Astrocyte (in vitro differentiated cells and primary cell): ENCODE data around the gene SAMHD1. TPM values are rescaled to one million over a fixed set of nuclear protein-coding genes. Genes with fewer than 3 reads are reported as not detected.
"Not testable (repeated sequence)": the region's sequence is repeated elsewhere in the genome, so short reads cannot be mapped to it uniquely, and the experiment has no call there.

ENCODE experiments used
- DNase-seq: peaks from one replicate; pipeline ENCODE4 v3.0.0-alpha.2; 2010; ENCODE audit warnings: low read depth
- FAIRE-seq: peaks from 2 replicates; lab custom pipeline; 2011; peaks lifted over from hg19 to GRCh38; lab: Jason Lieb, UNC
- H2AFZ ChIP-seq: 2 replicates; pipeline ENCODE4 v1.6.0; 2012; ENCODE audit warnings: low read depth, low read length, inconsistent platforms
- H3K27ac ChIP-seq: 2 replicates; pipeline ENCODE4 v1.5.1; 2011; ENCODE audit warnings: low read depth, low read length, inconsistent platforms
- H3K27me3 ChIP-seq: 2 replicates; pipeline ENCODE4 v1.6.0; 2011; ENCODE audit warnings: low read length, inconsistent platforms; ENCODE audit not compliant: insufficient read depth
- H3K36me3 ChIP-seq: 2 replicates; pipeline ENCODE4 v1.5.1; 2011; ENCODE audit warnings: low read length, inconsistent platforms; ENCODE audit not compliant: insufficient read depth
- H3K4me1 ChIP-seq: 2 replicates; pipeline ENCODE4 v1.5.1; 2011; ENCODE audit warnings: low read length, inconsistent platforms; ENCODE audit not compliant: insufficient read depth
- H3K4me2 ChIP-seq: 2 replicates; pipeline ENCODE4 v1.6.0; 2012; ENCODE audit warnings: low read length, inconsistent platforms
- H3K4me3 ChIP-seq: 2 replicates; pipeline ENCODE4 v1.5.1; 2011; ENCODE audit warnings: low read depth, mild to moderate bottlenecking, low read length, inconsistent platforms; ENCODE audit not compliant: insufficient read depth
- H3K79me2 ChIP-seq: 2 replicates; pipeline ENCODE4 v1.6.0; 2012; ENCODE audit warnings: mild to moderate bottlenecking, low read length, inconsistent platforms; ENCODE audit not compliant: insufficient read depth
- H3K9ac ChIP-seq: 2 replicates; pipeline ENCODE4 v1.6.0; 2012; ENCODE audit warnings: mild to moderate bottlenecking, low read length, inconsistent platforms
- H3K9me3 ChIP-seq: 2 replicates; pipeline ENCODE4 v1.5.1; 2012; ENCODE audit warnings: low read depth, mild to moderate bottlenecking, low read length, inconsistent platforms; ENCODE audit not compliant: insufficient read depth
- H4K20me1 ChIP-seq: 2 replicates; pipeline ENCODE4 v1.6.0; 2012; ENCODE audit warnings: low read length, inconsistent platforms; ENCODE audit not compliant: insufficient read depth
- H3K27ac Mint-ChIP-seq: one replicate; pipeline ENCODE4 v1.8.0; 2021; ENCODE audit warnings: mild to moderate bottlenecking, mixed read lengths; ENCODE audit not compliant: unreplicated experiment
- H3K27me3 Mint-ChIP-seq: one replicate; pipeline ENCODE4 v1.8.0; 2021; ENCODE audit warnings: low read depth, mixed read lengths; ENCODE audit not compliant: unreplicated experiment
- H3K36me3 Mint-ChIP-seq: one replicate; pipeline ENCODE4 v1.8.0; 2021; ENCODE audit warnings: low read depth, mixed read lengths; ENCODE audit not compliant: unreplicated experiment
- H3K4me1 Mint-ChIP-seq: one replicate; pipeline ENCODE4 v1.8.0; 2021; ENCODE audit warnings: low read depth, mixed read lengths; ENCODE audit not compliant: unreplicated experiment
- H3K4me3 Mint-ChIP-seq: one replicate; pipeline ENCODE4 v1.8.0; 2021; ENCODE audit warnings: mild to moderate bottlenecking, moderate library complexity, mixed read lengths; ENCODE audit not compliant: unreplicated experiment
- H3K9me3 Mint-ChIP-seq: one replicate; pipeline ENCODE4 v1.8.0; 2021; ENCODE audit warnings: mild to moderate bottlenecking, mixed read lengths; ENCODE audit not compliant: unreplicated experiment
- EZH2 ChIP-seq: IDR thresholded peaks from 2 replicates; pipeline ENCODE4 v1.6.1; 2012; ENCODE audit warnings: mild to moderate bottlenecking, low read length, inconsistent platforms; ENCODE audit not compliant: insufficient read depth
- total RNA-seq: library from RNA; stranded (reverse); gene quantifications from 2 replicates; pipeline ENCODE4 v1.2.1, GENCODE V29; 2021
- TF ChIP-seq, protein P1 (sequence below): IDR thresholded peaks from 2 replicates; pipeline ENCODE4 v1.5.1; 2011; ENCODE audit warnings: low read depth, mild to moderate bottlenecking, inconsistent platforms, low read length, moderate library complexity; ENCODE audit not compliant: insufficient read depth

Gene SAMHD1
- total RNA-seq, 1 donor from 2014 or later = 99.7 TPM

GRCh38 chr20:36847009-36847709, 104.3 kb downstream of the SAMHD1 start:
- no peaks in the 10 kb centered on the region for H3K27me3 ChIP-seq
- FAIRE-seq (no peak), DNase-seq (peak; percentile 91)
- H3K4me1 ChIP-seq = peaks cover 50% of the 10 kb centered on the region
- Mint-ChIP-seq H3K36me3 (peaks cover 8% of the 10 kb centered on the region), H3K27ac (peak overlapping the region; percentile 87), H3K4me3 (peak overlapping the region; percentile 54), H3K27me3 (no peaks in the 10 kb centered on the region), H3K4me1 (peaks cover 23% of the 10 kb centered on the region), H3K9me3 (no peaks in the 10 kb centered on the region)
- no peak overlapping the region for H3K4me3 ChIP-seq
- TF ChIP-seq, protein P1, sequence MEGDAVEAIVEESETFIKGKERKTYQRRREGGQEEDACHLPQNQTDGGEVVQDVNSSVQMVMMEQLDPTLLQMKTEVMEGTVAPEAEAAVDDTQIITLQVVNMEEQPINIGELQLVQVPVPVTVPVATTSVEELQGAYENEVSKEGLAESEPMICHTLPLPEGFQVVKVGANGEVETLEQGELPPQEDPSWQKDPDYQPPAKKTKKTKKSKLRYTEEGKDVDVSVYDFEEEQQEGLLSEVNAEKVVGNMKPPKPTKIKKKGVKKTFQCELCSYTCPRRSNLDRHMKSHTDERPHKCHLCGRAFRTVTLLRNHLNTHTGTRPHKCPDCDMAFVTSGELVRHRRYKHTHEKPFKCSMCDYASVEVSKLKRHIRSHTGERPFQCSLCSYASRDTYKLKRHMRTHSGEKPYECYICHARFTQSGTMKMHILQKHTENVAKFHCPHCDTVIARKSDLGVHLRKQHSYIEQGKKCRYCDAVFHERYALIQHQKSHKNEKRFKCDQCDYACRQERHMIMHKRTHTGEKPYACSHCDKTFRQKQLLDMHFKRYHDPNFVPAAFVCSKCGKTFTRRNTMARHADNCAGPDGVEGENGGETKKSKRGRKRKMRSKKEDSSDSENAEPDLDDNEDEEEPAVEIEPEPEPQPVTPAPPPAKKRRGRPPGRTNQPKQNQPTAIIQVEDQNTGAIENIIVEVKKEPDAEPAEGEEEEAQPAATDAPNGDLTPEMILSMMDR = no peak
- peak overlapping the region; percentile 88 for H3K27ac ChIP-seq
- no peak overlapping the region for H2AFZ ChIP-seq
- peaks cover 7% of the 10 kb centered on the region for H4K20me1 ChIP-seq
- H3K36me3 ChIP-seq = no peaks in the 10 kb centered on the region
- peak overlapping the region; percentile 63 for H3K9ac ChIP-seq
- H3K4me2 ChIP-seq = peak overlapping the region; percentile 1
- no peaks in the 10 kb centered on the region for H3K9me3 ChIP-seq
- H3K79me2 ChIP-seq = peaks cover 81% of the 10 kb centered on the region

GRCh38 chr20:36845288-36845971, 106.1 kb downstream of the SAMHD1 start:
- peak overlapping the region; percentile 31 for H3K27ac ChIP-seq
- peak overlapping the region; percentile 7 for H3K4me2 ChIP-seq
- no peaks in the 10 kb centered on the region for H3K9me3 ChIP-seq
- H3K79me2 ChIP-seq = peaks cover 75% of the 10 kb centered on the region
- no peak for FAIRE-seq
- Mint-ChIP-seq H3K27me3 (no peaks in the 10 kb centered on the region), H3K4me3 (no peak overlapping the region), H3K4me1 (peaks cover 27% of the 10 kb centered on the region), H3K36me3 (no peaks in the 10 kb centered on the region), H3K9me3 (no peaks in the 10 kb centered on the region), H3K27ac (no peak overlapping the region)
- no peak for TF ChIP-seq EZH2
- TF ChIP-seq, protein P1 = no peak
- no peaks in the 10 kb centered on the region for H3K27me3 ChIP-seq
- peak overlapping the region; percentile 12 for H2AFZ ChIP-seq
- peak overlapping the region; percentile 5 for H3K9ac ChIP-seq
- H3K36me3 ChIP-seq = no peaks in the 10 kb centered on the region
- H3K4me3 ChIP-seq = no peak overlapping the region
- peaks cover 6% of the 10 kb centered on the region for H4K20me1 ChIP-seq
- H3K4me1 ChIP-seq = peaks cover 57% of the 10 kb centered on the region
- no peak for DNase-seq

GRCh38 chr20:36841030-36841429, 110.5 kb downstream of the SAMHD1 start:
- H3K4me3 Mint-ChIP-seq = not testable (repeated sequence)

More at GRCh38 chr20:36841030-36841429, 110.5 kb downstream of the SAMHD1 start:
- not testable (repeated sequence) for H3K27ac ChIP-seq, H3K27me3 Mint-ChIP-seq, H3K9me3 ChIP-seq, DNase-seq, H3K4me2 ChIP-seq, H3K27me3 ChIP-seq, H2AFZ ChIP-seq, FAIRE-seq, H3K27ac Mint-ChIP-seq, H3K9me3 Mint-ChIP-seq, H3K4me3 ChIP-seq, H3K36me3 ChIP-seq, H3K9ac ChIP-seq, H3K36me3 Mint-ChIP-seq, H4K20me1 ChIP-seq
- Histone ChIP-seq H3K79me2 (peaks cover 51% of the 10 kb centered on the region), H3K4me1 (peaks cover 29% of the 10 kb centered on the region)
- peaks cover 14% of the 10 kb centered on the region for H3K4me1 Mint-ChIP-seq

Other genes starting within 250 kb of the SAMHD1 start
- 30.4 and 33.1 TPM in 2 replicates for gene NDRG3, start 205.6 kb downstream of the SAMHD1 start, total RNA-seq
- gene DSN1, start 177.9 kb downstream of the SAMHD1 start, total RNA-seq = 5.8 and 6.1 TPM in 2 replicates
- not detected in 2 replicates for gene TLDC2, start 75.6 kb downstream of the SAMHD1 start, total RNA-seq
- 2.4 and 3.4 TPM in 2 replicates for gene RBL1, start 144.3 kb upstream of the SAMHD1 start, total RNA-seq
- 259 and 290 TPM in 2 replicates for gene RPN2, start 227.6 kb upstream of the SAMHD1 start, total RNA-seq
- 1.2 and 1.3 TPM in 2 replicates for gene MROH8, start 227.8 kb upstream of the SAMHD1 start, total RNA-seq